ENCODE data around the gene OR4F15. TPM values are rescaled to one million over a fixed set of nuclear protein-coding genes. Genes with fewer than 3 reads are reported as not detected.
"Not testable (repeated sequence)": the region's sequence is repeated elsewhere in the genome, so short reads cannot be mapped to it uniquely, and the experiment has no call there.

The OR4F15 gene, protein sequence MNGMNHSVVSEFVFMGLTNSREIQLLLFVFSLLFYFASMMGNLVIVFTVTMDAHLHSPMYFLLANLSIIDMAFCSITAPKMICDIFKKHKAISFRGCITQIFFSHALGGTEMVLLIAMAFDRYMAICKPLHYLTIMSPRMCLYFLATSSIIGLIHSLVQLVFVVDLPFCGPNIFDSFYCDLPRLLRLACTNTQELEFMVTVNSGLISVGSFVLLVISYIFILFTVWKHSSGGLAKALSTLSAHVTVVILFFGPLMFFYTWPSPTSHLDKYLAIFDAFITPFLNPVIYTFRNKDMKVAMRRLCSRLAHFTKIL
- not detected for total RNA-seq

DNA sequence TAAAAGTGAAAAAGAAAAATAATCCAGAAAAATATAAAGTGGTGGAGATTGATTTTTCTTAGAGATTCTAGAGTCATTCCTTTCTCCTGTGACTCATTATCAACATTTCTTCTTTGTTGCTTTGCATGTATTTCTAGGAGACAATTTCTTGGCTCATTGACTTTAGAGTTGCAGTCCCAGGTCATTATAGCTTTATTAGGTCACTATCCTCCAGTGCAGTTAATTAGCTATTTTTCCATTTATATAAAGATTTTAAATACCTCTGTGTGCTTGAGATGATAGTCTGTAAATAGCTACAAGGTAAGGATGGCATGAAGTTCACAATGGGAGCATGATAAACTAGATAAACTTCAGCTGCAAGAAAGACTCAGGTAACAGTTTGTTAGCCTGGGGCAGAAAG, at the start of gene OR4F15:
TSS of gene OR4F15 (plus strand) at position 301 of the 400 bp plus-strand sequence. CDS start 5,985 bp downstream, outside the sequence.
- ChIA-PET POLR2A (no interaction called here), CTCF (no interaction called here)
- H3K9me3 Mint-ChIP-seq, result no peaks in the 10 kb centered on the region
- no peak within 1 kb of the TSS for H3K4me3 Mint-ChIP-seq
- peaks cover 26% of the 10 kb centered on the region for H3K27me3 Mint-ChIP-seq
- no peaks in the 10 kb centered on the region for H3K4me1 Mint-ChIP-seq (ENCODE audit: low read depth)
- DNase-seq, result no peak
- intact Hi-C loops (cut with micrococcal nuclease), result no loop called here
- H3K27ac Mint-ChIP-seq, result no peak within 1 kb of the TSS
- no peaks in the 10 kb centered on the region for H3K36me3 Mint-ChIP-seq

GRCh38 chr15:101764669-101765339, 47.2 kb upstream of the OR4F15 start:
- intact Hi-C loops (cut with micrococcal nuclease); H3K36me3 Mint-ChIP-seq; H3K27ac Mint-ChIP-seq; POLR2A ChIA-PET; CTCF ChIA-PET; H3K4me3 Mint-ChIP-seq; H3K27me3 Mint-ChIP-seq; H3K9me3 Mint-ChIP-seq; DNase-seq; H3K4me1 Mint-ChIP-seq (ENCODE audit: low read depth): not testable (repeated sequence)

- DNase-seq; POLR2A ChIA-PET; intact Hi-C loops (cut with micrococcal nuclease); H3K4me1 Mint-ChIP-seq (ENCODE audit: low read depth); CTCF ChIA-PET; H3K4me3 Mint-ChIP-seq; H3K27me3 Mint-ChIP-seq; H3K9me3 Mint-ChIP-seq; H3K36me3 Mint-ChIP-seq; H3K27ac Mint-ChIP-seq: not testable (repeated sequence)
These were observed 46.7 kb upstream of the OR4F15 start for GRCh38 chr15:101765340-101765671.

- intact Hi-C loops (cut with micrococcal nuclease), result no loop called here
- ChIA-PET CTCF (interaction anchor here (1.1 kb wide), 1 partner anchor 1967 kb away, joined by 3 read pairs; no protein-coding TSS in a partner anchor), POLR2A (no interaction called here)
- Mint-ChIP-seq H3K4me1 (ENCODE audit: low read depth) (no peaks in the 10 kb centered on the region), H3K4me3 (no peak overlapping the region), H3K36me3 (no peaks in the 10 kb centered on the region), H3K9me3 (no peaks in the 10 kb centered on the region), H3K27me3 (no peaks in the 10 kb centered on the region), H3K27ac (no peak overlapping the region)
- DNase-seq, result no peak
These were observed 46.1 kb upstream of the OR4F15 start for GRCh38 chr15:101765772-101766456.

DNA sequence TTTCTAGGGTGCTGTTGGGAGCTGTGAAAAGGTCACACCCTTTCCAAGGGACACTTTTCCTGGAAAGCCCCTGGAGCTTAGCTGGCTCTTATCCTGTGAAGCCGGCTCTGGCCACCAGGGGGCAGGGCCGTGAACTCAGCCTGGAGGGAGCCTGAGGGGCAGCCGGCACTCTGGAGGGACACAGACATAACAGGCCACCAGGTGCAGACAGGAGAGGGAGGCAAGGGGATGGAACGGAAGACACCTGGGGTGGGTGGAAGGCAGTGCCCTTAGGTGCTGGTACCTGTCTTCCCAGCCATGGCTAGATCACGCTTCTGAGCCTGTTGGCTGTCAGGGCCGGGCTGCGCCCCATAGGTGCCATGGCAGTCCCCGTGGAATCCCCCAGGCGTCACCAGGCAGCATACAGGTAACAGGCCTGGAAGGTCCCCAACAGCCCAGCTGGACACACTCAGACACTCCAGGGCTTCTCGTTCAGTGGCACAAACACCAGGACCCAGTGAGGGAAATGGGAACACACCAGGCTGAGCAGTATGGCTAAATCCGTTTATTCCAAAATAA, 44.8 kb upstream of the OR4F15 start:
- H3K9me3 Mint-ChIP-seq; CTCF ChIA-PET; H3K4me3 Mint-ChIP-seq; intact Hi-C loops (cut with micrococcal nuclease); H3K27me3 Mint-ChIP-seq; DNase-seq; POLR2A ChIA-PET; H3K27ac Mint-ChIP-seq; H3K4me1 Mint-ChIP-seq (ENCODE audit: low read depth); H3K36me3 Mint-ChIP-seq: not testable (repeated sequence)

- ChIA-PET CTCF (no interaction called here), POLR2A (no interaction called here)
- Mint-ChIP-seq H3K36me3 (peaks cover 2% of the 10 kb centered on the region), H3K9me3 (no peaks in the 10 kb centered on the region), H3K4me3 (no peak overlapping the region), H3K4me1 (ENCODE audit: low read depth) (no peaks in the 10 kb centered on the region), H3K27ac (no peak overlapping the region), H3K27me3 (no peaks in the 10 kb centered on the region)
- intact Hi-C loops (cut with micrococcal nuclease), result no loop called here
- DNase-seq, result no peak
These were observed 39.1 kb upstream of the OR4F15 start for GRCh38 chr15:101772921-101773320.

GRCh38 chr15:101773496-101774100, 38.4 kb upstream of the OR4F15 start:
- no peak overlapping the region for H3K27ac Mint-ChIP-seq
- no peaks in the 10 kb centered on the region for H3K27me3 Mint-ChIP-seq
- no peaks in the 10 kb centered on the region for H3K4me1 Mint-ChIP-seq (ENCODE audit: low read depth)
- POLR2A ChIA-PET, result no interaction called here
- peaks cover 2% of the 10 kb centered on the region for H3K36me3 Mint-ChIP-seq
- H3K4me3 Mint-ChIP-seq, result no peak overlapping the region
- CTCF ChIA-PET, result no interaction called here
- intact Hi-C loops (cut with micrococcal nuclease), result no loop called here
- no peaks in the 10 kb centered on the region for H3K9me3 Mint-ChIP-seq
- DNase-seq, result peak; percentile 29

- H3K27ac Mint-ChIP-seq, result no peak overlapping the region
- CTCF ChIA-PET, result no interaction called here
- H3K27me3 Mint-ChIP-seq, result no peaks in the 10 kb centered on the region
- H3K4me1 Mint-ChIP-seq (ENCODE audit: low read depth), result no peaks in the 10 kb centered on the region
- intact Hi-C loops (cut with micrococcal nuclease), result no loop called here
- H3K36me3 Mint-ChIP-seq, result peaks cover 2% of the 10 kb centered on the region
- POLR2A ChIA-PET, result no interaction called here
- H3K4me3 Mint-ChIP-seq, result no peak overlapping the region
- no peaks in the 10 kb centered on the region for H3K9me3 Mint-ChIP-seq
- no peak for DNase-seq
These were observed 36.9 kb upstream of the OR4F15 start for GRCh38 chr15:101775136-101775535.

DNA sequence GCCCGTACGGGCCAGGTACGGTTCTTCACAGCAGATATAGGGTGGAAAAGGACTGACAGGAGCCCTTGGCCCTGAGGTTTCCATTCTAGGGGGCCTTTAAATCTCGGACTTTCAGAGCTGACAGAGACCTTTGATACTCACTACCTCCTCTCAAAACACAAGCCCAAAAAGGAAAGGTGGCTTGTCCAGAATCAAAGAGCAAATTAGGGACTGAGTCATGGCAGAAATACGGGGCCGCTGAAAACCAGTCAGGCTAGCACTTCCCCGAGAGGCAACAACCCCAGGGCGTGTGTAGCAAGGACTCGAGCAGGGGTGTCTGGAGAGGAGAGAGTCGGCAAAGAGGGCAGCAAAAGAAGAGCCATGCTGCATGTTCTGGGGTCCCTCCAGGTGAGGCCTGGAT, 33.4 kb upstream of the OR4F15 start:
- POLR2A ChIA-PET; H3K4me3 Mint-ChIP-seq; H3K4me1 Mint-ChIP-seq (ENCODE audit: low read depth); H3K27me3 Mint-ChIP-seq; DNase-seq; H3K9me3 Mint-ChIP-seq; CTCF ChIA-PET; H3K36me3 Mint-ChIP-seq; intact Hi-C loops (cut with micrococcal nuclease); H3K27ac Mint-ChIP-seq: not testable (repeated sequence)

GRCh38 chr15:101780225-101780624, 31.8 kb upstream of the OR4F15 start:
- H3K4me3 Mint-ChIP-seq; DNase-seq; H3K9me3 Mint-ChIP-seq; intact Hi-C loops (cut with micrococcal nuclease); H3K36me3 Mint-ChIP-seq; H3K27ac Mint-ChIP-seq; POLR2A ChIA-PET; H3K27me3 Mint-ChIP-seq; H3K4me1 Mint-ChIP-seq (ENCODE audit: low read depth); CTCF ChIA-PET: not testable (repeated sequence)

- no peaks in the 10 kb centered on the region for H3K4me1 Mint-ChIP-seq (ENCODE audit: low read depth)
- no peak overlapping the region for H3K4me3 Mint-ChIP-seq
- H3K9me3 Mint-ChIP-seq, result no peaks in the 10 kb centered on the region
- intact Hi-C loops (cut with micrococcal nuclease), result no loop called here
- no peaks in the 10 kb centered on the region for H3K36me3 Mint-ChIP-seq
- ChIA-PET POLR2A (no interaction called here), CTCF (no interaction called here)
- no peak overlapping the region for H3K27ac Mint-ChIP-seq
- no peak for DNase-seq
- peaks cover 14% of the 10 kb centered on the region for H3K27me3 Mint-ChIP-seq
These were observed 30.1 kb upstream of the OR4F15 start for GRCh38 chr15:101781928-101782327.

- intact Hi-C loops (cut with micrococcal nuclease), result no loop called here
- Mint-ChIP-seq H3K27ac (no peak overlapping the region), H3K4me3 (no peak overlapping the region), H3K4me1 (ENCODE audit: low read depth) (no peaks in the 10 kb centered on the region), H3K36me3 (no peaks in the 10 kb centered on the region), H3K27me3 (peaks cover 14% of the 10 kb centered on the region), H3K9me3 (no peaks in the 10 kb centered on the region)
- DNase-seq, result no peak
- ChIA-PET POLR2A (no interaction called here), CTCF (no interaction called here)
These were observed 27.4 kb upstream of the OR4F15 start for GRCh38 chr15:101784644-101785043.
